Activated CD4-positive, alpha-beta T cell treated with anti-CD3 and anti-CD28 coated beads, Interleukin-2, Interleukin-4, amounts not matched to agents 100 ng/mL and 50 ng/mL, durations not matched to agents 16 hours and 8 hours (primary cell): ENCODE results near the gene RAB22A.
"Not testable (repeated sequence)": the region's sequence is repeated elsewhere in the genome, so short reads cannot be mapped to it uniquely, and the experiment has no call there.

ENCODE experiments used
- DNase-seq: peaks from one replicate; pipeline ENCODE4 v3.0.0-alpha.2; 2020; ENCODE audit warnings: low spot score

RAB22A gene

DNA sequence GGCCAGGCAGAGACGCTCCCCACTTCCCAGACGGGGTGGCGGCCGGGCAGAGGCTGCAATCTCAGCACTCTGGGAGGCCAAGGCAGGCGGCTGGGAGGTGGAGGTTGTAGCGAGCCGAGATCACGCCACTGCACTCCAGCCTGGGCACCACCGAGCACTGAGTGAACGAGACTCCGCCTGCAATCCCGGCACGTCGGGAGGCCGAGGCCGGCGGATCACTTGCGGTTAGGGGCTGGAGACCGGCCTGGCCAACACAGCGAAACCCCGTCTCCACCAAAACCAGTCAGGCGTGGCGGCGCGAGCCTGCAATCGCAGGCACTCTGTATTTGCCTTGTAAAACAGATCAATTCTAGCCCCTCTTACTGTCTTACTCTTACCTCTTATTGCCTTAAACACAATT is 105.3 kb downstream of the RAB22A start:
- DNase-seq: not testable (repeated sequence)

- no peak for DNase-seq
Measured at GRCh38 chr20:58416057-58416456, 106.5 kb downstream of the RAB22A start.

DNA sequence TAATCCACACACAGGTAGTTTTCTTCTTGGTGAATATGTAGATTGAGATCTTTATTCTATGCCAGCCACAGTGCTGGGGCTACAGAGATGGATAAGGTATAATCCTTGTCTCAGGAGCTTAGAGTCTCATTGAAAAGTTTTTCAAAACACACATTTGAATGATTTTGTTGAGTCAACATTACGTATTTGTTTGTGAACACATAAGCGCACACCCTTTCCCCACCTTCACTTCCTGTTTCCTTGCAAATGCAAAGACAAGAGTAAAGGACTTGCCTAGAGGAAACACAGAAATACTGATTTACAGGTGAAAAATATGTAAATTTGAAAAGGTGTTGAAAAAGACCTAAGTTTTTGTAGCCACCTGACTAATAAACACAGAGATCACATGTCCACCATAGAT is 107.3 kb downstream of the RAB22A start:
- no peak for DNase-seq
